HS-27A (cell line): ENCODE results near the gene SECISBP2.

ENCODE experiments used
- DNase-seq: peaks from one replicate; pipeline ENCODE4 v3.0.0-alpha.2; 2012; ENCODE audit warnings: low read depth, missing footprints

Gene SECISBP2

GRCh38 chr9:89408628-89409101, 90.4 kb downstream of the SECISBP2 start:
- no peak for DNase-seq
